ENCODE measurements around the gene VPS37B.

The VPS37B gene

DNA sequence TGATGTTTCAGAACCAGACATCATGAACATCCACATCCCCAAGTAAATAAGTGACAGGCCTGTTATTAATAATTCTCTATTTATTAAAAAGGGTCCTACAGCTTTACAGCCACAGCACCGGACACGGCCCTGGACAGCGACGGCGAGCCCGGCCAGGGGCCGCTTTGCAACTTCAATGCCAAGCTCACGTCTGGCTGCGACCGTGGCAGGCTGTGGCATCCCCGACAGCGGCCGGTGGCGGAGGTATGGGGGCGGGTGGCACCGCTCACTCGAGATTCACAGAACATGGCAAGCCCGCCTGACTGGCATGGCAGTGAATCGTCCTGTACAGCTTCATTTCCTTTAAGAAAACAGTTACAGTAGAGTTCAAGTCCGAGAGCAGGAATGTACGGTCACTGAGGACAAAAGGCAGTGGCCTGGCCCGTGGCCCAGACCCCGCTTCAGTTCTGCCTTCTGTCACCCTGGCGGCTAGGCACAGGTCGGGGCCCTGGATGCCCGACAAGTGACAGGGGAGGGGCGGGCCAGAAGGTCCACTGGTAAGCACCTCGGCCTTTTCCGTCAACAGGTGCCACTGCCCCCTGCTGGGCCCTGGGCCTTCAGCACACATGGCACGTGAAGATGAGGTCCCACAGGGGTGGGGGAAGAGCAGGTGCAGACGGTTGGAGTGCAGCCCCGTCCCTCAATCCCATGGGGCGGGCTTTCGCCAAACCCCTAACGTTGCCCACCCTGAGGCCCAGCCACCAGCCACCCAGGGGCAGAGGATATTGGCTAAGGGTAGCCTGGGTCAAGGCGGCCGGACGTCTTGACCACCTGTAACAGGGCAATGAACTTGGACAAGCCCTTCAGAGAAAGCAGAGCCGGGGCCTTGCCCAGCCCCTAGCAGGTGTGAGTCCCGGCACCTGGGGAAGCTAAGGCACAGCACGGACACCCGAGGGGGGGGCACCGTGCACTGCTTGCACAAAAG is 30.4 kb downstream of the VPS37B start:
- DNase-seq (ENCODE audit: low spot score): no peak

DNA sequence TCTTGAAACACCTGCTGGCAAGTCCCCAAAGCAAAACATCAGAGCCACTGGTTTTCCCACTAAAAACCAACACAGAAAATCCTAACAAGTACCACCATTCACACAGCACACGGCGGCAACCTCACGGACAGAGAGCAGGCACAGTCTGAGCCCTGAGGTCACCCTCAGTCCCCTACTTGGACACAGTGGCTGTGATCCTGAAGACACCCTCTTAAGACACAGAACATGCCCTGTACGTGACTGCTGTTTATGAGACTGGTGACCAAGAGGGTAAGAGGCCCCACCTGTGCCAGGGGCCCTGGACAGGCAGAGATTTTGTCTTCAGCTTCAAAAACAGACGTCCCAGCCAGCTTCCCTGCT is 31.1 kb downstream of the VPS37B start:
- DNase-seq (ENCODE audit: low spot score): no peak

DNA sequence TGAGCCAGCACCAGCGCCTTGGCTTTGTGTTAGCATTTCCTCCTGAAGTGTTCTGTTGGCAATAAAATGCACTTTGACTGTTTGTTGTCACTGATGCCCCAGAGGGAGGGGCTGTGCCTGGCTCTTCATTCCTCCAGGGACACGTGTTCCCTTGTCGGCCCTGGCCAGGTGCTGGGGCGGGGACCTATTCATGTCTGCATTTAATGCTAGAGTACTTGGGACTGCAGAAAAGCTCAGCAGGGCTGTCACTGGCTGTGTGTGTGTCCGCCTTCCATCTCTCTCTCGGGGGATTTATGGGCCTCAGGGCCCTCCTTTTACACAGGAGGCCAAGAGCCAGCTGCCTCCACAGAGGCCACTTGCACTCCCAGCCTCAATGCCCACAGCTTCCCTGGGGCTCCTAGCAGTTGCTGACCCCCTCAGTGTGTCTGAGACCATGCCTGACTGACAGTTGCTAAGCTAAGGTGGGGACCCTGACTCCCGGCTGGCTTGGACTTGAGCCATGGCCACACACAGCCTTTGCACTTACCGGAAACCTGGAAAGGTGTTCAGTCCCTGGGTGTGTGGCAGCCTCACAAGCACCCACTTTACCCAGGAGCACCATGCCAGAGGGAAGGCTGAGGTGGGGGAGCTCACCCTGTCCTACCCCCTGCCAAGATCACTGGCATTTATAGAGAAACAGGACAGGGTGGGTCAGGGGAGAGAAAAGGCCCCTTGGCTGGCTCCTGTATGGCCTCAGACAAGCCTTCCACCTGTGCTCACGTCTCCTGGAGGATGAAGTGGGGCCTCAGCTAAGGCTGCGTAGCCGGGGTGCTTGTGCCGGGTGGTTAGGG is 32.8 kb downstream of the VPS37B start:
- no peak for DNase-seq (ENCODE audit: low spot score)

DNA sequence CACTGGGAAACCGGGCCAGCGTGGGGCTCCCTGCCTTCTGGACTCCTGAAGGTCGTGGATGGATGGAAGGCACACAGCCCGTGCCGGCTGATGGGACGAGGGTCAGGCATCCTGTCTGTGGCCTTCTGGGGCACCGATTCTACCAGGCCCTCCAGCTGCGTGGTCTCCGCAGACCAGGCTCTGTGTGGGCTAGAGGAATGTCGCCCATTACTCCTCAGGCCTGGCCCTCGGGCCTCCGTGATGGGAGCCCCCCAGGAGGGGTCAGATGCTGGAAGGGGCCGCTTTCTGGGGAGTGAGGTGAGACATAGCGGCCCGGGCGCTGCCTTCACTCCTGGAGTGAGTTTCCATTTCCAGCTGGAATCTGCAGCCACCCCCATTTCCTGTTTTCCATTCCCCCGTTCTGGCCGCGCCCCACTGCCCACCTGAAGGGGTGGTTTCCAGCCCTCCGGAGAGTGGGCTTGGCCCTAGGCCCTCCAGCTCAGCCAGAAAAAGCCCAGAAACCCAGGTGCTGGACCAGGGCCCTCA is 33.8 kb downstream of the VPS37B start:
- no peak for DNase-seq (ENCODE audit: low spot score)

DNA sequence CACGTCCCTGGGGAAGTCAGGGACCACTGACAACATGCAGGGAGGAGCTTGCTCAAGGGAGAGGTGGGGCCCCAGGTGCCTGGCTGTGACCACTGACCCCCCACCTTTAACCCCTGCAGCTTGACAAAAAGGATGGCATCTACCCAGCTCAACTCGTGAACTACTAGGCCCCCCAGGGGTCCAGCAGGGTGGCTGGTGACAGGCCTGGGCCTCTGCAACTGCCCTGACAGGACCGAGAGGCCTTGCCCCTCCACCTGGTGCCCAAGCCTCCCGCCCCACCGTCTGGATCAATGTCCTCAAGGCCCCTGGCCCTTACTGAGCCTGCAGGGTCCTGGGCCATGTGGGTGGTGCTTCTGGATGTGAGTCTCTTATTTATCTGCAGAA is 34.3 kb downstream of the VPS37B start:
- DNase-seq (ENCODE audit: low spot score): no peak

DNA sequence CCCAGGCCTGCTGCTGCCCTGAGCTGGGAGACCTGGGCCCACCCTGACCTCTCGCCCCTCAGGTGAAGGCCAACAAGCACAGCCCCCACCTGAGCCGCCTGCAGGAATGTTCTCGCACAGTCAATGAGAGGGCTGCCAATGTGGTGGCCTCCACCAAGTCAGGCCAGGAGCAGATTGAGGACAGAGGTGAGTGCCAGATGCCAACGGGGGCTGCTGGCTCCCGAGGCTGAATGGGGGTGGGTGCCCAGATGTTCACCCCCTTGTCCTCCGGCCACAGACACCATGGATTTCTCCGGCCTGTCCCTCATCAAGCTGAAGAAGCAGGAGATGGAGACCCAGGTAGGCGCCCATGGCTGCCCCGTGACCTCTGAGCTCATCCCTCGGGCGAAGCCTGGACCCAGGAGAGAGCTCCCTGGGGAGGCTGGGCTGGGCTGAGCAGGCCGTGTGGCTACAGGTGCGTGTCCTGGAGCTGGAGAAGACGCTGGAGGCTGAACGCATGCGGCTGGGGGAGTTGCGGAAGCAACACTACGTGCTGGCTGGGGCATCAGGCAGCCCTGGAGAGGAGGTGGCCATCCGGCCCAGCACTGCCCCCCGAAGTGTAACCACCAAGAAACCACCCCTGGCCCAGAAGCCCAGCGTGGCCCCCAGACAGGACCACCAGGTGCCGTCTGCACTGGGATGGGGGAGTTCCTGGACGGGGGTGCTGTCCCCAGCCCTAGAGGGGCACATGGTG is 34.9 kb downstream of the VPS37B start:
- no peak for DNase-seq (ENCODE audit: low spot score)

DNA sequence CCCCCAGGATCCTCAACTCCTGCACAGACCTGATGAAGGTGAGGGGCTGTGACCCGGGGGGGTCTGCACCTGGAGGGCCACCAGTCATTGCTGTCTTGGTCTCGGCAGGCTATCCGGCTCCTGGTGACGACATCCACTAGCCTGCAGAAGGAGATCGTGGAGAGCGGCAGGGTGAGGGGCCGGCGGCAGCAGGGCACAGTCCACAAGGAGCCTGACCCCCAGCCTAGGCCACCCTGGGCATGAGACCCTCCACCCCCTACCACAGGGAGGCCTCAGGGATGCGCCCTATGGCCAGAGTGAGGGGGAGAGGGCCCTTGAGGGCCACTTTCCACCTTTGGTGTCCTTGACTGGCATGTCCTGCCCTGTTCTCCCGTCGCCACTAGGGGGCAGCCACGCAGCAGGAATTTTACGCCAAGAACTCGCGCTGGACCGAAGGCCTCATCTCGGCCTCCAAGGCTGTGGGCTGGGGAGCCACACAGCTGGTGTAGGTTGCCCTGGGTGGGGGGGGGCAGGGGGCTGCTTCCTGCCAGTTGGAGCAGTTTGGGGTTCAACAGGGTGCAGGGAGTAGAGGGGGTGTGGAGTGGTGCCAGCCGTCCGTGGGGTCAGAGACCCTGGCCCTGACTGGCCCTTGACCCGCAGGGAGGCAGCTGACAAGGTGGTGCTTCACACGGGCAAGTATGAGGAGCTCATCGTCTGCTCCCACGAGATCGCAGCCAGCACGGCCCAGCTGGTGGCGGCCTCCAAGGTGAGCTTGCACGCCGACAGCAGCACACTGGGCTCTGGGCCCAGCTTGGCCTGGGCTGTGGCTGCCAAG is 35.7 kb downstream of the VPS37B start:
- peak; percentile 95 for DNase-seq (ENCODE audit: low spot score)

DNA sequence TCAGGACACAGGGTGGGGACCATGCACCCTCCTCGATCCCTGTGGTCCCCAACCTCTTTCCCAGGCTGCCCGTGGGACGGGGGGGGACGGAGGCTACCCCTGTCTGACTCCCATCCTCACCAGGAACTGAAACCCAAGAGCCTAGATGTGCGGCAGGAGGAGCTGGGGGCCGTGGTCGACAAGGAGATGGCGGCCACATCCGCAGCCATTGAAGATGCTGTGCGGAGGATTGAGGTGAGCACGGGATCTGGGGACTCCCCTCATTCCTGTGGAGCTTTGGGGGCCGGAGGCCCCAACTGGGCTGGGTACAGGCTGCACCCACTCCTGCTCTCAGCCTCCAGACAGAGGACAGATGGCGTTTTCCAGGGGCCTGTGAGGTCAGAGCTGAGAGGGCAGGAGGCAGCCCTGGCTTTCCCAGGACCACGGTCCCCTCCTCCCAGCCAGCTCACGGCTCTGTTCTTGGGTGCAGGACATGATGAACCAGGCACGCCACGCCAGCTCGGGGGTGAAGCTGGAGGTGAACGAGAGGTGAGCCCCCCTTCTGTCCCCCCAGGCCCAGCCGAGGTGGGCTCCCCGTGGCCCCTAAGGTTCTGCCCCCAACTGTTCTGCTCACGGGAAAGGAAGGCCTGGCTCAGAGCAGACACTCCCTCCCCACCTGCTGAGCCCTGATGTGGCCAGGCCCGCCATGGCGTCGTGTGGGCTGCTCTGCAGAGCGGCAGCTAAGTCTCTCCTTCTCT is 36.5 kb downstream of the VPS37B start:
- no peak for DNase-seq (ENCODE audit: low spot score)

DNA sequence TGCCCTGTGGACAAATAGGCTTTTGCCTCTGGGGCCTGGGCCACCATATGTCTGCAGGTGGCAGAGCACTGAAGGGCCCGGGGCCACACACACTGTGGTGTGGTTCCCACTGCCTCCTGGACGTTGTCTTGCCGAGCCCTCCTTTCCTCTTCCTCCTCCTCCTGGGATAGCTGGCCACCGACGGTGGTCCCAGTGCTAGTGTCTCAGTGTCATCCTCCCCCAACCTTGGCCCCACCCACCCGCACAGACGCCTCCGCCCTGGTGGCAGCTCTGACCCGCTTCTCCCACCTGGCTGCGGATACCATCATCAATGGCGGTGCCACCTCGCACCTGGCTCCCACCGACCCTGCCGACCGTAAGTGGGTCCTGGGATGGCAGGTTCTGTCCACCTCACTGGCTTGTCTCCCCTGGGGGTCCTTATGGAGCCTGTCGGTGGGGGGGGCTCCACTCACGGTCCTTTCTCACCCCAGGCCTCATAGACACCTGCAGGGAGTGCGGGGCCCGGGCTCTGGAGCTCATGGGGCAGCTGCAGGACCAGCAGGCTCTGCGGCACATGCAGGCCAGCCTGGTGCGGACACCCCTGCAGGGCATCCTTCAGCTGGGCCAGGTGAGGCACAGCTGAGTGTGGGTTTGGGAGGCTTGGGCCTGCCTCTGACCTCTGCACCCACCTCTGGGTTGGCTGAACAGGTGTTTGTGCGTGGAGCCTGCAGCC is 37.2 kb downstream of the VPS37B start:
- DNase-seq (ENCODE audit: low spot score): no peak

DNA sequence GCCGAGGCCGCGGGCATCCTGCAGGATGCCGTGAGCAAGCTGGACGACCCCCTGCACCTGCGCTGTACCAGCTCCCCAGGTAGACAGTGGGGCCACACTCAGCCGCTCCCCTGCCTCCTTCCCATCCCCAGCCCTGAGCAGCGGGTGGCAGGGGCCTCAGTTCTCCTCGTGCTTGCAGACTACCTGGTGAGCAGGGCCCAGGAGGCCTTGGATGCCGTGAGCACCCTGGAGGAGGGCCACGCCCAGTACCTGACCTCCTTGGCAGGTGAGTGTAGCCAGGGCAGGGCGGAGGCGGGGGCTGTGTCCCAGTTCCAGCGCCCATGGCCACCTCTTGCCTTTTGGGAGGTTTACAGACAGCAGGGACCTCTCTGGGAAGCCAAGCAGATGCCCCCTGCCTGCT is 37.8 kb downstream of the VPS37B start:
- DNase-seq (ENCODE audit: low spot score): no peak

DNA sequence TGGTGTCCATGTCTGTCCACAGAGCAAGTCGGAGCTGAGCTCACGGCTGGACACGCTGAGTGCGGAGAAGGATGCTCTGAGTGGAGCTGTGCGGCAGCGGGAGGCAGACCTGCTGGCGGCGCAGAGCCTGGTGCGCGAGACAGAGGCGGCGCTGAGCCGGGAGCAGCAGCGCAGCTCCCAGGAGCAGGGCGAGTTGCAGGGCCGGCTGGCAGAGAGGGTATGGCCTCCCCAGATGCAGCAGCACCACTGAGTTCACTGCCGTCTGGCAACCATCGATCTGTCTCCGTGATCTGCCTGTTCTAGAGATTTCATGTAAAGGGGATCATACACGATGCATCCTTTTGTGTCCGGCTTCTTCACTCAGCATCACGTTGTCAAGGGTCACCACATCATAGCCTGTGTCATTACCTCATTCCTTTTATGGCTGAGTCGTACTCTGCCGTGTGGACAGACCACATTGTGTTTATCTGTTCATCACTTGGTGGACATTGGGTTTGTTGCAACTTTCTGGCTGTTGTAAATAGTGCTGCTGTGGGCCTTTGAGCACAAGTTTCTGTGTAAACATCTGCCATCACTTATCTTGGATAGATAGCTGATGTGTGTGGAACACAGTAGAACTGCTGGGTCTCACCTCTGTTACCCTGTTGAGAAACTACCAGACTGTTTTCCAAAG is 38.8 kb downstream of the VPS37B start:
- DNase-seq (ENCODE audit: low spot score): no peak

DNA sequence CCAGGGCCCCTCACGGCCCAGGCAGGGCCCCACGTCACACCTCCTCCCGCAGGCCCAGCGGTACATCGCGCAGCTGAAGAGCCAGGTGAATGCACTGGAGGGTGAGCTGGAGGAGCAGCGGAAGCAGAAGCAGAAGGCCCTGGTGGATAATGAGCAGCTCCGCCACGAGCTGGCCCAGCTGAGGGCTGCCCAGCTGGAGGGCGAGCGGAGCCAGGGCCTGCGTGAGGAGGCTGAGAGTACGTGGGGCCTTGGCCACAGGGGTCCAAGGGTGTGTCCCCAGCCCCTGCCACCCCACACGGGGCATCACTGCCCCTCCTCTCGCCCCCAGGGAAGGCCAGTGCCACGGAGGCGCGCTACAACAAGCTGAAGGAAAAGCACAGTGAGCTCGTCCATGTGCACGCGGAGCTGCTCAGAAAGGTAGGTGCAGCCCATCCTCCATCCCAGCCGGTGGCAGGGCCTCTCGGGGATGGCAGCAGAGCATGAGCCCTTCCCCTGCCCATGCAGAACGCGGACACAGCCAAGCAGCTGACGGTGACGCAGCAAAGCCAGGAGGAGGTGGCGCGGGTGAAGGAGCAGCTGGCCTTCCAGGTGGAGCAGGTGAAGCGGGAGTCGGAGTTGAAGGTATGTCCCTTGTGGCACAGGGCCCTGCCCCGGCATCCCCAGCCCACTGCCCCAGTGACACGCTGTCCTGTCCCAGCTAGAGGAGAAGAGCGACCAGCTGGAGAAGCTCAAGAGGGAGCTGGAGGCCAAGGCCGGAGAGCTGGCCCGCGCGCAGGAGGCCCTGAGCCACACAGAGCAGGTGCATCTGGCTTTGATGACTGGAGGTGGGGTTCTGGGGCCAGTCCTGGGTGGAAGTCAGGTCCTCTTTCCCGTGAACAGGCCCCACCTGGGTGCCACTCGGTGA is 39.7 kb downstream of the VPS37B start:
- no peak for DNase-seq (ENCODE audit: low spot score)

DNA sequence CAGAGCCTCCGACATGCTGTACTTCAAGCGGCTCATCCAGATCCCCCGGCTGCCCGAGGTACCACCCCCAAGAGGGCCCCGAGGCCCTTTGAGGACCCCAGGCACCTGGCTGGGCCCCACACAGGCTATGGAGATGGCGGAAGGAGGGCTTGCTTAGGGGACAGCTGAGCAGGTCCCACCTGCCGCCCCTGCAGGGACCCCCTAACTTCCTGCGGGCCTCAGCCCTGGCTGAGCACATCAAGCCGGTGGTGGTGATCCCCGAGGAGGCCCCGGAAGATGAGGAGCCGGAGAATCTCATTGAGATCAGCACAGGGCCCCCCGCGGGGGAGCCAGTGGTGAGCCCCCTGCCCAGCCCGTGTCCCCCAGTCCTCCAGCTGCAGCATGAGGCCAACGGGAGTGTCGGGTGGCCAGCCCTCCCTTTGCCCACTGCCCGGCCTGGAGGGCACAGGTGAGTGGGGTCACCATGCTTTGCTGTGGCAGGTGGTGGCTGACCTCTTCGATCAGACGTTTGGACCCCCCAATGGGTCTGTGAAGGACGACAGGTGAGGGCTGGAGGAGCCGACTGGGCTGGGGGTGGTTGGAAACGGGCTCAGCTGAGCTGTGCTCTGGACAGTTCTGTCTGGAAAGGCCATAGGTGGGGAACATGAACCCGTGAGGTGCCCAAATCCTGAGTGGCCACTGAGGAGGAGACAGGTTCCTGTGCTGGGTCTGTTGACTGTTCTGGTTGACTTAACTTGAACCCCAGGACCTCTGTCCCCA is 40.7 kb downstream of the VPS37B start:
- no peak for DNase-seq (ENCODE audit: low spot score)

DNA sequence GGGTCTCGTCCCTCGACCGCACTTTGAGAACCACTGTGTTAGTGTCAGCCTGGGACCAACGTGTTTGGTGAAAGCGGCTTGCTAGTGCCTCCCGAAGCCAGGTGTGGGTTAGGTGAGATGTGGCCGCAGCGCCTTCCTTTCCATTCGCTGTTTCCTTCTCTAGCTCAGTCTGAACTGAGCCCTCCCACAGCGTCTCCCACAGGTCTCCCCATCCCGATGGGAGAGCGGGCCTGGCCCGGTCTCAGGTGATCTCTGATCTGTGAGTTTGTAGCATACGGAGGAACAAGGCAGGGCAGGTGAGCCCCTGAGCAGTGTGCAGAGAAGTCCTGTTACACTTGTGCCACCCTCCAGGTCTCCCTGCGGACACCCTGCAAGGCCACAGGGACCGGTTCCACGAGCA is 41.4 kb downstream of the VPS37B start:
- DNase-seq (ENCODE audit: low spot score): no peak

DNA sequence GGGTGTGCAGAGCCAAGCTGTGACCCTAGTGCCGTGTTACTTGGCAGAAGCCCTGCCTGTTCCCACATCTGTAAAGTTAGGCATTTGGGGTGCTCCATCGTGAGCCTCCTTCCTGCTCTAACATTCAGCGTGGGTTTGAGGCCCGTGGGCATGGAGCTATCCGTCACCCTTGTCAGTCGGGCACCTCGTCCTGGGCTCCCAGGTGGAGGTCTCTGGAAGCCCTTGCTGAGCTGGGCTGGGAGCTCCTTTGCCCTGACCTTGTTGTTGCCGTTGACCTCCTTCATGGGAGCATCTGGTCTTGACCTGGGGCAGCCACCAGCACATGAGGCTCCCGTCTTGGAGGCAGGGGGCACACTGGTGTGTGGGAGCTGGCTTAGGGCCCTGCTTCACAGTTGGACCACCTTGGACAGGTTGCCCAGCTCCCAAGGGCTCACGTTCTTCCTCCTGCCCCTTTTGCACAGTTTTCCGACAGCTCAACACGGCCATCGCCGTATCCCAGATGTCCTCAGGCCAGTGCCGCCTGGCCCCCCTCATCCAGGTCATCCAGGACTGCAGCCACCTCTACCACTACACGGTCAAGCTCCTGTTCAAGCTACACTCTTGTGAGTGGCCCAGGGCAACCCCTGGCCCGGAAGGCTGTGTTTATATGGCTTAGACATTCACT is 42.2 kb downstream of the VPS37B start:
- no peak for DNase-seq (ENCODE audit: low spot score)

DNA sequence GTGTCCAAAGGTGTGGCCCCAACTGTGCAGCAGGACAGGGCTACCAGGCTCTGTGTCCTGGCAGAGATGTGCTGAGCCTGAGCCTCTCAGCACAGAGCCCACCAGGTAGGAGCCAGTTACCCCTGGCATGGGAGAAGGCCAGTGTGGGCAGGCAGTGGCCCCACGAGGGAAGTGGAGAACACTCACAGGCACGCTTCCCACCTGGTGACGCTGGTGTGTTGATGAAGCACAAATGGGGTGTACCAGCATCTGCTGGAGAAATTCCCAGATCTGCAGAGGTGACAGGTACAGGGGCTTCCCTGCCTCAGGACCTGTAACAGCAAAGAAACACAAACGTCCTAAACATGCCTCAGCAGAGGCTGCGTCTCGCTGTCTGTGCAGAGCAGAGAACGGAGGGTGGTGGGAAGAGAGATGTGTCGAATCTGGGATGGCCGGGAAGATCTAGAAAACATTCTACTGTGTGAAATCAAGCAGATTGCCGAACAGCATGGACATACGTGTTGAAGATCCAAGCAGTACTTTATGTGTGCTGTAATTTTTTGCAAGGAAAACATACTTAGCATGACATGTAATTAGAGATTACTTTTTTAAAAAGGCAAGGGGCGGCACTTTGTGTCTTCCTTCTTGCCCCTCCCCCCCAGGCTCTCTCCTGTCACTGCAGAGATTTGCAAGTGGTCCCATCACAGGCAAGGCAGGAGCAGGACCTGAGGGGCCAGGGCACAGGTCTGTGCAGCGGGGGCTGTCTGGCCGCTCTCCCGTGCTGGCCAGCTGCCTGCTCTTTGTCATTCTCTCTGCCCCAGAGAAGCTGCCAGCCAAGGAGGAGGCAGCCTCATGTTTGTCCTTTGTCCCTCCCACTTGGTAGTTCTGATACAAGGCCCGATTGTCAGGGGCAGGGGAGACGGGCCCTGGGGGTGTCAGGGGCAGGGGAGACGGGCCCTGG is 43.3 kb downstream of the VPS37B start:
- DNase-seq (ENCODE audit: low spot score): no peak
